Activated CD8-positive, alpha-beta memory T cell treated with anti-CD3 and anti-CD28 coated beads, Interleukin-2, amount 50 U/mL, for 24 hours (primary cell): ENCODE measurements around the gene ELMO1.

ENCODE experiments used
- DNase-seq: peaks from one replicate; pipeline ENCODE4 v3.0.0-alpha.2; 2020; ENCODE audit errors: extremely low read depth

Gene ELMO1

DNA sequence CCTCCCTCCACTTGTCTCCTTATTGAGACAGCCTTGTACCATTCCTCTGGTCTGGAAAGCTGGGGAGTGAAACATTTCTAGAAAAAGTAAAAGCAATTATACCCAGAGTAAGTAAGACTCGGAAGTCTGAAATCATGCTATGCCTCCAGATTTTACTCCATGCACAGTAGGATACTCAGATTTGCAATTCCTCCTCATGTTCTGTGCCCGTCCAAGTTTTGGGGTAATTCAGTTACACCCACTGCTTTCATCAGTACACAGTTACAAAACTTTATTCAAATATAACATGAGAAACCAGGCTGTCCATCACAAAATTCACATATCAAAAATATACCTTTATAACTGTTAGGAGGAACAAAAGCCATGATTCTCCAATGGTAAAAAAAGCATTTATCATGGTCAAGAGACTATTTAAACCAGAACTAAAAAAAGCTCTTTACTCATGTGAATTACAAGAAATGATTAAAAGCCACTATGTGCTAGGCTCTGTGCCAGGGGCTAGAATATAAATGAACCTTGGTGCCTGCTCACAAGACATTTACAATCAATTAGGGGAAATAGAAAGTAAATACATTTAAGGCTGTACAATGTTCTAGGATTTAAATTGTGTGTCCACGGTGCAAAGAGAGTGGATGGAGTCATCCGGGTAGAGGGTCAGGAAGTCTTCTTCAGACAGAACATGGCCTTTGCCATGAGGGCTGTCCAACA lies 320.2 kb downstream of the ELMO1 start:
- no peak for DNase-seq

DNA sequence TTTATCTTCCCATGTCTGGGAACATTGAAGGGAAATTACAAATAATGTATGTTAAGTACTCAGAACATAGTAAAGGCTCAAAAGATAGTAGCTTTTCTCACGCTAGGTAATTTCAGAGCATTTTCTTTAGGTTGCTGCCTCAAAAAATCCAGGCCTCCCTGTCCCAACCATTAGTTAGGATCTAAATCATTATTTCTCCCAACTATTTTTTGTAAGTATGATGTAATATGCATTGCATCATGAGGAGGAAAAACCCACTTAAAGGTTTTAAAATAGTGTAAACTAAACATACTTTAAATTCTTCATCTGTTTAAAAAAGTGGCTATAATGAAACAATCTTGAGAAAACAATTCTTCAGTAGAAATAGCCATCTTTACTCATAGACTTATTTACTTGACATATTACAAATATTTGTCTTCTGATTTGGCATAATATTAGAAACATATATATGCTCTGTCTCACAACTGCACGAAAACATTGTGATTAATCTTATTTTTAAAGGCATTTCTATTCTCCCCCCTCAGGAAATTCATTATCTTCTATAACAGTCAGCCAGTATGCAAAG lies 329.3 kb downstream of the ELMO1 start:
- no peak for DNase-seq

DNA sequence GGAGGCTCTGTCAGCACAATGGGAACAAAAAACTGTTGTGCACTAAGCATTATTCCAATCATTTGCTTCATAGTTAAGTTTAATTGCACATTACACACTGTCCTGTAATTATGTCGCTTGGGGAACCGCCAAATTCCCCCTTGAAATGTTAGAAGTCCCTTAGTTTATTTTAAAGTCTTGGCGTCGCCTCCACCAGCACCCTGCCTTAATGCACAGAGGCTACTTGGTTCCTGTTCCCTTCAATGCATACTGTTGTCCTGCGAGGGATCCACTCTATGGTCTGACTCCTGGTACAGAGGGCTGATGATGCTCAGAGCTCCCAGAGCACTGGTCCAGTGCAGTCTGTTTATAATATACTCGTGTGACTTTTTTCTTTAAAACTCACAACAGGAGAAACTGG lies 330.7 kb downstream of the ELMO1 start:
- no peak for DNase-seq

DNA sequence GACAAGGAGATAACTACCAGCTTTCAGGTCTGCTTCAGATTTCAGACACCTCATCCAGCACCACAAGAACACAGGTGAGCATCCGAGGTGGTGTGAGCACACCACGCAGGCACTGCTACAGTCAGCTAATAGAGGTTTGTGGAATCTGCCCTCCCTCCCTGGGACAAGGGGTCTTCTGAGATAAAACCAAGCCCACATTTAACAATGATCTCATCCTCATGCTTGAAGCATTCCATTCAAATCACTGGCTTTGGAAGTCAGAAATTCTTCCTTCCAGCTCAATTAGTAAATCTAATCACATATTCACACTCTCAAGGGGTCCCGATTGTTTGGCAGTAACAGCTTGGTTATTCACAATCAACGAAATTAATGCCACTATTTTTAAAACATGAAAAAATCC lies 331.4 kb downstream of the ELMO1 start:
- DNase-seq: no peak

DNA sequence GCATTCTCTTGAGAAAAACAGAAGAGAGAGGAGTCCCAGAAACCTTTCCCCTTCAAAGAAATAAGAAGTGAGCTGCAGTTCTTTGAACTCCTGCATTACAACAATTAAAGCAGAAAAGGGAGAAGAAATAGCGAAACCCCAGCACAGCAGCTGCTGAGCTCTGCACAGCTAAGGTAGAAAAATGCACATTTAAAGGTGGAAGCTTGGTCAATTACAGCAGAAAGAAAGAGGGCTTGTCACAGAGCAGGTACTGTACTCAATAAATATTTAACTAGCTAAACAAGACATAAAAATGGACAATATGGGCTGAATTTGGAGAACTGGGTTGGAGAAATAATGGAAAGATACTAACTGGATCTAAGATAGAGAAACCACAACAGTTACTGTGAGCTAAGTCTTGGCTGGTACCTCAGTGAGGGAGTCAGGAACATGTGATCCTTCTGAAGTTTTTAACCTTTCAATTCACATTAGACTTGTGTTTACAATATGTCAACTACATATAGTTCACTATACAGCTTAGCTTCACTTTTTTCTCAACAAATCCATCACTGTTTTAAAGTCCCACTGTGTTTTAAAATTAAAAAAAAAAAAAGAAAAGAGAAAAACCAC lies 332.5 kb downstream of the ELMO1 start:
- DNase-seq: no peak

DNA sequence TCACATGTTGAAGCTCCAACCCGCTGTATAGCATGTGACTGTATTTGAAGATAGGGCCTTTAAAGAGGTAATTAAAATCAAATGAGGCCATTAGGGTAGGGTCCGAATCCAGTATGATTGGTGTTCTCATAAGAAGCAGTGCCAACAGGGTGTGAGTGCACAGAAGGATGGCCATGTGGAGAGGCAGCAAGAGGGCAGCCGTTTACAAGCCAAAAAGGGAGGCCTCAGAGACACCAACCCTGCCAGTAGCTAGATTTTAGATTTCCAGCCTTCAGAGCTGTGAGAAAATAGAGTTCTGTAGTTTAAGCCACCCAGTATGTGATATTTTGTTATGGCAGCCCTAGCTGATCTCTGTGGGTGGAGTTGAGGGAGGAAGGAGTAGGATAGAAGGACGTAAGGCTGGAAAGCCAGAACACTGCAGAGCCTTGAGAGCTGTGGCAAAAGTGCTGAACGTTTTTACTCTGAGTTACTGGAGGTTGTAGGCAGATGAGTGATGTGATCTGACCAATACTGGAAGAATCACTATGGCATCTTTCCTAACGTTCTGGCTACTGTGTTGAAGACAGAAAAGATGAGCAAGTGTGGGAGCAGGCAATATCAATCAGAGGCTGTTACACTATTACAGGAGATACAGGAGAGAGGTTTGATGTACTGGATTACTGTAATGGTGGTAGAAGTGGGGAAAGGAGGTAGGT lies 334.9 kb downstream of the ELMO1 start:
- DNase-seq: no peak

DNA sequence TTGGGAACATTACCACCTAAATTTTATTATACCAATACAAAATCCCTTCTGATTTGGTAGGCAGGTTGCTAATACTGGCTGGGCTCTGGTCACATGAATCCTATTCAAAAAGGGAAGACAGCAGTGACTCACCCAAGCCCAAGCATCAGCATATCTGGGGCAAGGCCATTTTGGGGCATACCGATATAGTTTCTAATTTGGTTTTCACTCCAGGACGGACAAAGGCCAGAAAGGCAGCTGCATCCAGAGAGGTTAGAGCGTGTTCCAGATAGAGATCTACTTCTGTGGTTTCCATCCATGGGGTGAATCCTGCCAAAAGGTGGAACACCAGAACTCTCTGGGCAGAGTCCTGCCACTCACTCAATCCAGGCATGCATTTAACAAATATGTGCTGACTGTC lies 335.8 kb downstream of the ELMO1 start:
- no peak for DNase-seq

DNA sequence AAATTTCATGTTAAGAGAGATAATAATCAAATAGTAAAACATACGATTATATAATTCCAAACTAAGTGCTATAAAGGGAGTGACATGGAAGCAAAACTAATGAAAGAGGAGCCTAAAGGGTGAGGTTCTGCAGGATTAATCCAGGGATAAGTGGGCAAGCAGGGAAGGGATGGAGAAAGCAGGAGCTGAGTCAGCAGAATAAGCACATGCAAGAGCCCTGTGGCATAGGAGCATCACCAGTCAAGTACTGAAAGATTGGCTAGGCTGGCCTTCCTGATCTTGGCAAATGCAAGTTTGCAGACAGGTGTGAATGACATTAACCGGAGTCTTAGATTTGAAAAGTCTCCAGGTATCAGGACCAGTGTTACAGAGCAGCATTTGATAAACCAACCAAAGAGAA lies 336.4 kb downstream of the ELMO1 start:
- no peak for DNase-seq

DNA sequence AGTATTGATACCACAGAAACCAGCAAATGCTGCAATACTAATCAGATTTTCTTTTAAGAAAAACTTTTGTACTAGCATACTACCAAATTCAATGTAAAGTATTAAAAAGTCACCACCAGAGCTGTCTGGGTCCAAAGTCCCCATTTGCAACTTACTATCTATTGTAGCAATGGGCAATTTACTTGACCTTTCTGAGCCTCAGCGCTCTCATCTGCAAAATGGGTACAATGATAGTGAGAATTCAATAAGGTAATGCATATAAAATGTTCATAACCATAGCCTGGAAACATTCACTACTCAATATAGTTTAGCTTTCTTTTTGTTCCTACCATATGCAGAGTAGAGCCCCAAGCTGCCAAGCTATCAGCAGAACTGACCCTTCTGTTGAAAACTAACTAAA lies 337.2 kb downstream of the ELMO1 start:
- DNase-seq: no peak

DNA sequence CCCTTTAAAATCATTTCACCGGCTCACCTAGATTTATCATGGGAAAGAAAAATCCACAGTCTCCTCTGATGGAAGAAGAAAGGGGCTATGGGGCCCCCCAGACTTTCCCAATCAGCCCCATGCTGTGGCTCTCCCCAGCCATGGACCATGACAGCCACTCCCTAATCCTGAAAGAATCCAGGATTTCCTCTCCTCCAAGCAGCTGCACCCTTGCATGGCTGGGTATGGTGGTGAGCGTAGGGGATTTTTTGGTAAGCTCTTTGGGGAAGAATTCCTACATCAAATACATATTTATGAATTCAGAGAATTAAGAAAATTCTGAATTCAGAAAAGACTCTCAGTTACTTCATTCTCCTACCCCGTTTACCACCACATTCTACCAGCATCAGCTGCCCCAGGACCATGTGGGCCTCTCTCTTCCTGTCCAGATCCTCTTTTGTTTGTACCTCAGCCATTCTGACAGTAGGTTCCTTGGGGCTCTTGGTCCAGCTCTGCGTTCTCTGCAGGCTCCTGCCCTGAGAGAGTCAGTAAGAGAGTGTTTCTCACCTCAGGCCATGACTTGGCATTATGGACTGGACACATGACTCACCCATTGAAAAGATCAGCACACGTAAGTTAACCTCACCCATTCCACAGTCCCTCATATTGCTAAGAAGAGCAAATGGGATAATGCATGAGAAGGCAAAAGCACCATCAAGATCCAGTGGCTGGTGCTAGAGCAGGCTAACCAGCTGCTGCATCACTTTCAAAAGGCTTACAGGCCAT lies 337.8 kb downstream of the ELMO1 start:
- no peak for DNase-seq

DNA sequence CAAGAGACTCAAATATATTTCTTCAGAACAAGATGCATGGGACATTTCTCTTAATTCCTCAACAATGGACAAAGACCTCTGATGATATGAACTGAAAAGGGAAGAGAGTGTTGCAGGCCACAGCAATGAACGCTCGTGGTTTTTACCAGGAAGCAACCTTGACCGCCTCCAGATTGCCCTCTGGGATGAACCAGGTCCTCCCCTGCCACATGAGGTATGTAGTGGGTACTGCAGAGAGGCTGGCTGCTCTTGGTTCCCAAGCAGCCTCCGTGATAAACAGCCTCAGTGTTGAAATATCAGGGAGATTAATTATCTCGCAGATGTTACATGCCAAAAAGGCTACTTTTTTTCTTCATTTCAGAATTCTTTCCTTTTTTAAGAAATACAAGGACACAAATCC lies 338.8 kb downstream of the ELMO1 start:
- DNase-seq: no peak

DNA sequence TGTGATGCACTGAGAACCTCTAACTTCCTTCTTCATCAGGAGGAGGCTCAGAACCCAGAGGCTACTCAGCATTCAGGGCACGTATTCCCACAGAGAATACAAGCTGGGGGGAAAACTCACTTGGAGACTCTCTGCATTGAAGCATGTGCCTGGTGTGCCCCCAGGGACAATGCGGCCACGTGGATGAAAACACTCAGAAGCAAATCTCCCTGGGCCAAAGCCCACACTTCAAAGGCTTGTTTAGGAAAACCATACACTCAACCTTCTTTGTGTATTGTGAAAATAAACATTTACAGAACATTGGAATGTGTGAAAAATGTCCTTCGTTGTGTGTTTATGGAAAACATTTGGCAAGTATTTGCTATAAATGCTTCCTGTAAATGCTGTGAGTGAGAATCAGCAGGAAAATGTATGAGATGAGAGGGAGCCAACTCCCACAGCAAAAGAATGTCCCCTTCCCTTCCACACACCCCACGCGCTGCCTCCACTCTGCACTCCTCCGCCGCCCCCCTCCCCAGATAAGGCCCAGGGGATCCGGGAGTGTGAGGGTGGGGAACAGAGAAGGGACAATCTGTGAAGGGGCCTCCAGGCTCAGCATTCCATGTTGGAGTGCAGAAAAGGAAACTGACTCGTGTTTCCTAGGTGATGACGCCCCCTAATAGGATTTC lies 339.5 kb downstream of the ELMO1 start:
- no peak for DNase-seq

DNA sequence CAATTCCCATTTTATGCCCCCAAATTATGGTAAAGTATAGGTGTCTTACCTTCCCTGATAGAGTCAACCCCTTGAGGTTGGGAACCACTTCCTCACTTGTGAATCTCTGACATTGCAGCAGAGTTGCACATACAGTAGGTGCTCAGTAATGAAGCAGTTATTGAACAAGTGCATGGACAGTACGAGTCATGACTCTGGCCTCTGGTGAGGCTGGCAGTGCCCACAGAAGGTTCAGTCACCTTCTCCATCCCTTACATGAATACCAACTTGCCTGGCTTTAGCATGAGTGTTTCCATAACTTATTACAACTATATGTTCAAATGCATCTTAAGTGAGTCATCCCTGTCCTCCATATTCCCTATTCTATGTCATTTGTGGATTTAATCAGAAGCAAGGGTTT lies 340.0 kb downstream of the ELMO1 start:
- DNase-seq: no peak

DNA sequence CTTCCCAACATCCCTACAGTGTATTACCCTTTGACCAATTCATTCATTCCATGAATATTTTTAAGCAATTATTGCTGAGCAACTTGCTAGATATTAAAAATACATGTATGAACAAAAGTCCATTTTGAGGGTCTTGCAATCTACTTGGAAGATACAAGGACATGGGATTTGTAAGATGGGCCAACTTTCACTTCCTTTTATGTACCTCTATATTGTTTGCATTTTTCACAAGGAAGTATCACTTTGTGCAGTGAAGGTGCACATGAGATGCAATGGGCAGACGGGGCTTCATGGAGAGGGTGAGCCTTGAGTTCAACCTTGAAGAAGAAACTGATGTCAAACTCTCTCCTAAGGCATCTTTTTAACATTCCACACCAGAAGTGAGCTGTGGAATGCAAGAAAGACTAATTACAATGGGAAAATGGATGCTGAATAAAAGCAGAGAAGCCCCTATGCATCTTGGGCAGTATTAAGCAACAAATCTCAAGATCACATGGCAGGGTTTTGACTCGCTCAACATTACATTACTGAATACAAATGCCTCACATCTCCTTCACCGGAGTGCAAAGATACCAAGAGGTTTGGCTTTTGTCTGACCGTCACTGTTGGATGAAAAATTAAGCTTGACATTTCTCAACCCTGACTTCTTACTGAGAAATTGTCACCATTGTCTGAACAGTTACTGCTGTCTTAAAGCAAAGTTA lies 341.5 kb downstream of the ELMO1 start:
- DNase-seq: no peak

DNA sequence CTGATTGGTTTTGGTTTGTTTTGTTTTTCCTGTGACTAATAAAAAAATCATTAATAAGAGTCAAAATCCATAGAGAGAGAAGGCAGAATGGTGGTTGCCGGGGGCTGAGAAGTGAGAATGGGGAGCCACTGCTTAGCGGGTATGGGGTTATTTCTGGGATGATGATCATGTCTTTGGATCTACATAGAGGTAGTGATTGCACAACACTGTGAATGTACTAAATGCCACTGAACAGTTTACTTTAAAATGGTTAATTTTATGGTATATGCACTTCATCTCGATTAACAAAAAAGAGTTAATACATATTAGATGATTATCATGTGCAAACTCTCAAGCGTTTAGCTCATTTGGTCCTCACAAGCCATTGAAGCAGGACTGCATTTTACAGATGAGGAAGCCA lies 342.9 kb downstream of the ELMO1 start:
- no peak for DNase-seq

DNA sequence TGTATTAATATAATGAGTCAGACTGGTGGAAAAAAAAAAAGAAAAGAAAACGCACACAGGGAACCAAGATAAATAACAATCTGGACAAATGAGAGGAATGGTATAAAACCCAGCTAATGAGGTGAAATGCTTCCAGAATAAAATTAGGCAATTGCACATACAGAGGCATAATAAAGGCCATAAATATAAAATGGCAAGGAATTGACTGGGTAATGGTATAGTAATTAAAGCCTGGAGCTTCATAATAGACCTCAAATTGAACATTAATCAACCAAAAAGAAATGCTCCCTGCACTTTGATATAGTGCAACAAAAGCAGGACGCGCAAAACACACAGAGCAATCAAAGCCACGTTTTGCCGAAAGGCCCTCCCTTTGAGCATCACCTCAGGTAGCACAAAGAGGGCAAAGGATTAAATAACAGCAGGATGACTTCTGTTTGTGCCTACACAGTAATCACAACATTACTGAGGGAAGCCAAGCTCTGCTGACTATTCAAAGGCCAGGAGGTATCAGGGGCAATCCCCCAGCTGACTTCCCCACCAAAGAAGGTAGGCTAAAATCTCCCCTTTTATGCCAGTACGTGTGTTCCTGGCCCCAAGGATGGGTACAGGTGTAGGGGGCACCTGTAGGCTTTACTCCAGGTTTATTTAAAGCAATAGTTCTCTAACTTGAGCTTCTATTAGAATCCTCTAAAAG lies 343.7 kb downstream of the ELMO1 start:
- no peak for DNase-seq

DNA sequence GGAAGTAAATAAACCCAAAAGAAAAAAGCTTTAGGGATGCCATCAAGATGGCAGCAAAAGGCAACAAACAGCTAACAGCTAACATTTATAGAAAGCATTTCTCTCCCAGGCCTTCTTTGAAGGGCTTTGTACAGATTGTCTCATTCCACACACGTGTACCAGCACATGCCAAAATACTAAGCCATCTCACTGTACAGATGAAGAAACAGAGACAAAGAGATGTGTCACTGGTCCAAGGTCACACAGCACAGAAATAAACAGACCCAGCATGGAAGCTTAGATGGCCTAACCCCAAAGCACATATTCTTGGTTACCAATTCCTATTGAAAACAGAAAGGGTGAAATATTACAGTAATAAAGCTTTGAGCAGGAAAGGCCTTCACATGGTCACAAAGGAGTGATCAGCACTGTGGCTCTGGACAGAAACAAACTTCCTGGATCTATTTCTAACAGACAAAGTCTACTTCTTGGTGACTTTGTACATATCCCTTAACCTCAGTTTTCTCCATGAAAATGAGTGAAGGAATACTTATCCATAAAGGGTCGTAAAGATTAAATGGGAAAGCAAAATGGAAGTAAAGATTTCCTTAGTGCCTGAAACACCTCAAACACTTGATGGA lies 346.0 kb downstream of the ELMO1 start:
- DNase-seq: no peak

DNA sequence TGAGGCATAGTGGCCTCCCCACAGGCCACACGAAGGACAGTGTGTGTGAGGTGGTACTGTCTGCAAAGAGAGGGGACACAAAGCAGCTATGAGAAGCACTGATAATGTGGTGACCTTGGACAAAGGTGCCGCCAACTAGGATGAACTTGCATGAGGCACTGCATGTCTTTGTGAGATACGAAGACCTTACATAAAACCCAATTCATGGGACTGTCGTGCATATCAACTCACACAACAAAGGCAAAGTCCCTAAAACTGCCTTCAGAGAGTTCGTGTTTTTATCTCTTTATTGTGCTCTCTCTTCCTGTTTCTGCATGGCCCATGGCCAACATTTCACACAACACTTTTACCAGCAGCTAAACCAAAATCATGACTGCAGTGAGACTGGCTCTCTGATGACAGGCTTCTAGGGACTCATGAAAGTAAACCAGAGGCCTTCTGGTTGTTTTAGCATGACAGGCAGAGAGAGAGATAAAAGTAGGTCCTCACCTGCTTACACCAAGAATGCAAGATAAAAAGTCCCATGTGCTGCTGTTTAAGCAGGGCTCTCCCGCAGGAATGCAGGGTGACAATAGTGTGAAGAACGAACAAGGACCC lies 347.8 kb downstream of the ELMO1 start:
- DNase-seq: no peak

DNA sequence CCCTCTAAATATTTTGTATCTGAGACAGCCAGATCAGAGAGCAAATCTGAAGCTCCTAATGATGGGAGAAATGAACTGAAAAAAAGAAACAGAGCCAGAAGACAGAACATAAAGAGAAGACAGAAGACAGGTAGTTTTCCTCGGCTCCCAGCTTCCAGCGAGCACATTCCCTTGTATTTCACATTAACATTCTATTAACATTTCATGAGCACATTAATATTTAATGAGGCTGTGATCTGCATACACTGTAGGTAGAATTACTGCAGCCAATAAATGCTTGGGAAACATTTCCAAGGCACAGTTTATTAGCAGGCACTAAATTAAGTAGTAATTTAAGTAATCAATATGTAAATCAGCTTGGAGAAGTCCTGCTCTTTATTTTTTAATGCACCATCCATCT lies 349.9 kb downstream of the ELMO1 start:
- no peak for DNase-seq

DNA sequence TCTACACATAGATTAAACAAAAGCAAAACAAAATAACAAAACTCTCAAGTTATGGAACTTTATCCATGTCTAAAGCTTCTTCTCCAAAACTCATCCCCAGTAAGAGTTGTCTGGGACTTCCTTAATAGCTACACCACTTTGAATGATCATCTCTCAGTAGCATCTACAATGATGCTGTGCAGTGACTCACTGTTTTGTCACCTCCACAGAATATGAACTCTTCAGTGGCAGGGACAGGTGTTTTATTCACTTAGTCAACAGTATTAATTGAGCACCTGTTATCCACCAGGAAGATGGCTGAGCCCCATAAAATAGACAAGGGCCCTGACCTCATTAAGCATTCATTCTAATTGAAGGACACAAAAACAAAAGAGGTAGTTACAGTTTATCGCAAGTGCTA lies 350.7 kb downstream of the ELMO1 start:
- DNase-seq: no peak
